IgD-negative memory B cell (primary cell): Measurements from ENCODE around the gene TEAD4. TPM values are rescaled to one million over a fixed set of nuclear protein-coding genes. Genes with fewer than 3 reads are reported as not detected.
"Not testable (repeated sequence)": the region's sequence is repeated elsewhere in the genome, so short reads cannot be mapped to it uniquely, and the experiment has no call there.

ENCODE experiments used
- H3K27ac Mint-ChIP-seq, 3 donors: one replicate each; pipeline ENCODE4 v1.8.0; 2020 to 2022; ENCODE audit warnings: mild to moderate bottlenecking in 3 of 3, mixed read lengths in 3 of 3, moderate library complexity in 1 of 3
- H3K27me3 Mint-ChIP-seq: one replicate; pipeline ENCODE4 v1.8.0; 2021; ENCODE audit warnings: mixed read lengths
- H3K36me3 Mint-ChIP-seq: one replicate; pipeline ENCODE4 v1.8.0; 2020; ENCODE audit warnings: mild to moderate bottlenecking, mixed read lengths
- H3K4me1 Mint-ChIP-seq, 3 donors: one replicate each; pipeline ENCODE4 v1.8.0; 2020 to 2022; ENCODE audit warnings: mixed read lengths in 3 of 3, mild to moderate bottlenecking in 1 of 3
- H3K4me3 Mint-ChIP-seq, 4 donors: one replicate each; pipeline ENCODE4 v1.8.0; 2020 to 2022; ENCODE audit warnings: mild to moderate bottlenecking in 4 of 4, mixed read lengths in 4 of 4, moderate library complexity in 3 of 4
- H3K9me3 Mint-ChIP-seq, 3 donors: one replicate each; pipeline ENCODE4 v1.8.0; 2020 to 2021; ENCODE audit warnings: mixed read lengths in 3 of 3, mild to moderate bottlenecking in 1 of 3
- polyA plus RNA-seq: library from polyadenylated mRNA; unstranded; fragments of 300-500 nt; fragmentation: Illumina TruSeq; gene quantifications from one replicate; pipeline ENCODE4 v1.2.3, GENCODE V29; 2021

The TEAD4 gene
- polyA plus RNA-seq, 1 donor from 2014 or later = not detected

DNA sequence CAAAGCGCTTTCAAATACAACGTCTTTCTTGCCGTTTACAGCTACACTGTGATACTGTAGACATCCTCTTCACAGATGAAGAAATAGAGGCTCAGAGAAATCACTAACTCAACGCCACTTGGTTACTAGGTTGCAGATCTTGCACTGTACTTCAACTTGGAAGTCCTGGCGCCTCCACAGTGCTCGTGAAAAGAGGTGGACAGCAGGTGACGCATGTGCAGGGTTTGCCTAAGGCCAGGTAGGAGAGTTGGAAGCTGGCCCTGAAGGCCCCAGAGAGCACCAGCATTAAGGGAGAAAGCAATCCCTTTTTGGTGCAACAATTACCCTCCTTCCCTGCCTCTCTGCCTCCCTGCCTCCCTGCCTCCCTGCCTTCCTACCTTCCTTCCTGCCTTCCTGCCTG is 95.2 kb downstream of the TEAD4 start:
- no peaks in the 10 kb centered on the region for H3K9me3 Mint-ChIP-seq
- peak overlapping the region in 1 of 4 donors; percentile 28 for H3K4me3 Mint-ChIP-seq
- no peak overlapping the region for H3K27ac Mint-ChIP-seq
- no peaks in the 10 kb centered on the region for H3K36me3 Mint-ChIP-seq
- peaks cover 10% of the 10 kb centered on the region for H3K27me3 Mint-ChIP-seq
- peaks cover 6 to 8% (median 8%) of the 10 kb centered on the region in 3 donors for H3K4me1 Mint-ChIP-seq

DNA sequence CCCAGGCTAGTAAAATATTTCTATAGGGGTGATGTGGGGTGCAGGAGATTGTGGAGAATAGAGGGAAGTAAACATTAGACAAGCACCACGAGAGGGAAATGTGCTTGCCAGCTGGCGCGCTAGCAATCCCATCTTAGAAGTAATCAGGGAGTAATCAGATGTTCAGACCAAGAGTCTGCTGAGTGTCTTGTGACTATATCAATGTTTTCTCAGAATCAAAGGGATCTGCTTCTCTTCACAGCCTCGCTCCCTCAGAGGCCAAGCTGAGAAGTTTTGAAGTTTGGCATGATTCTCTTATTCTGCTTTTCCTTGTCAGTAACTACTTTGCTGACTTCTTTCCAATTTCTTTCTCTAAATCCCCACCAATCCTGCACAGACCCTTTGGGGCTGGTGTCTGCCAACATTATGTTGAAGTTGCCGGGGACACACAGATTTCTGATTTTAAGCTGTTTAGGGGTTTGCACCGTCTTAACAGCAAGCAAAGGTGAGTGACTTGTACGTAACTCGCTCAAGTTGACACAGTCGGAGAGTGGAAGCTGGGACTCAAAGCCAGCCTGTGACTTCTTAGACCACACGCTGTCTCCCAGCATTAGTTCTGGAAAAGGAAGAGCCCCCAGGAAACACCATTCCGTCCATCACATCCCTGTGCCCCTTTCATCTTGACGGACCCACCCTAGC is 96.0 kb downstream of the TEAD4 start:
- Mint-ChIP-seq H3K27me3 (peaks cover 5% of the 10 kb centered on the region), H3K4me3 (no peak overlapping the region), H3K4me1 (peaks cover 2 to 4% (median 3%) of the 10 kb centered on the region in 3 donors), H3K9me3 (no peaks in the 10 kb centered on the region), H3K27ac (no peak overlapping the region), H3K36me3 (no peaks in the 10 kb centered on the region)

DNA sequence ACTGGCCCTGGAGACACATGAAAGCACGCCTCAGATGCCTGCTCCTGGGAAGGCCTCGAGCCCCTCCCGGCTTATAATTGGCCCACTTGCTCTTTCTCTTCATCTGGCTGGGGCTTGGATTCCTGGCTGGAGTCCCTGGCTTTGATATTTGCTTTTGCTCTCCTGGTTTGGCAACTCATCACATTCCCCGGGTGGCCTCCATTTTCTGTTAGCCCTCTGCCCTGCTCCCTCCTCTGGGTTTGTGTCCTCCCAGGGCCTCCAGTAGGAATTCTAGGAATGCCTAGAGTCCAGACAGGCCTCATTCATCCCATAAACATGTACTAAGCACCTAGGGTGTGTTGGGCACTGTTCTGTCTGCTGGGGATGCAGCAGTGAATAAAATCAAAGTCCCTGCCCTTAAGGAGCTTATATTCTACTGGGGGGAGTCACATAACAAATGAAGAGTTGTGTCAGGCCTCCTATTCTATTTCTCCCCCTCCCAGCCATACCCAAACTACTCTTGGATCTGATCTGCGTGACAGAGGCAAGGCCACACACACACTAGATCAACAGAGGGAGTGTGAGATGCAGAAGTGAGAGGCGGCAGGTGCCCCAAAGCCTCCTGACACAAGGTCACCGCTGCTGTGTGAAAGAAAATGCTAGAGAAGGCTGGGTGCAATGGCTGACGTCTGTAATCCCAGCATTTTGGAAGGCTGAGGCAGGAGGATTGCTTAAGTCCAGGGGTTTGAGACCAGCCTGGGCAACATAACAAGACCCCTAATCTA is 96.7 kb downstream of the TEAD4 start:
- peaks cover 5% of the 10 kb centered on the region for H3K27me3 Mint-ChIP-seq
- no peak overlapping the region for H3K27ac Mint-ChIP-seq
- no peaks in the 10 kb centered on the region for H3K4me1 Mint-ChIP-seq
- H3K4me3 Mint-ChIP-seq = no peak overlapping the region
- H3K9me3 Mint-ChIP-seq = no peaks in the 10 kb centered on the region
- no peaks in the 10 kb centered on the region for H3K36me3 Mint-ChIP-seq

- Mint-ChIP-seq H3K27ac (no peak overlapping the region), H3K27me3 (peaks cover 7% of the 10 kb centered on the region)
Observed at GRCh38 chr12:3061059-3061458, 101.9 kb downstream of the TEAD4 start.

GRCh38 chr12:3061501-3062215 is 102.5 kb downstream of the TEAD4 start:
- Mint-ChIP-seq H3K4me1 (no peaks in the 10 kb centered on the region), H3K36me3 (peaks cover 5% of the 10 kb centered on the region), H3K9me3 (peaks cover 5 to 9% (median 8%) of the 10 kb centered on the region in 3 donors), H3K4me3 (no peak overlapping the region), H3K27ac (no peak overlapping the region), H3K27me3 (peaks cover 9% of the 10 kb centered on the region)

More at GRCh38 chr12:3061059-3061458, 101.9 kb downstream of the TEAD4 start:
- Mint-ChIP-seq H3K36me3 (peaks cover 5% of the 10 kb centered on the region), H3K4me1 (no peaks in the 10 kb centered on the region), H3K4me3 (no peak overlapping the region), H3K9me3 (peaks cover 5 to 9% (median 6%) of the 10 kb centered on the region in 3 donors)

- peaks cover 5 to 10% (median 9%) of the 10 kb centered on the region in 3 donors for H3K9me3 Mint-ChIP-seq
- no peaks in the 10 kb centered on the region for H3K4me1 Mint-ChIP-seq
- peaks cover 21% of the 10 kb centered on the region for H3K27me3 Mint-ChIP-seq
- peaks cover 5% of the 10 kb centered on the region for H3K36me3 Mint-ChIP-seq
- no peak overlapping the region for H3K4me3 Mint-ChIP-seq
- H3K27ac Mint-ChIP-seq = no peak overlapping the region
Observed at GRCh38 chr12:3065300-3065699, 106.1 kb downstream of the TEAD4 start.

DNA sequence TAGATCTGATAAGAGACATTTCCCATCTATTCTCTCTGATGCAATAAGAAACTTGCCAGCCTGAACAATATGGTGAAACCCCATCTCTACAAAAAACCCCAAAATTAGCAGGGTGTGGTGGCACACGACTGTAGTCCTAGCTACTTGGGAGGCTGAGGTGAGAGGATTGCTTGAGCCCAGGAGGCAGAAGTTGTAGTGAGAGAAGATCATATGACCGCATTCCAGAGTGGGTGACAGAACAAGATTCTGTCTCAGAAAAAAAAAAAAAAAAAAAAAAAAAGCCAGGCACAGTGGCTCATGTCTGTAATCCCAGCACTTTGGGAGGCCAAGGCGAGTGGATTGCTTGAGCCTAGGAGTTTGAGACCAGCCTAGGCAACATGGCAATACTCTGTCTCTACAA is 106.6 kb downstream of the TEAD4 start:
- Mint-ChIP-seq H3K9me3 (peaks cover 5 to 10% (median 9%) of the 10 kb centered on the region in 3 donors), H3K27me3 (peaks cover 21% of the 10 kb centered on the region)
- not testable (repeated sequence) for H3K27ac Mint-ChIP-seq, H3K4me3 Mint-ChIP-seq, H3K4me1 Mint-ChIP-seq, H3K36me3 Mint-ChIP-seq

GRCh38 chr12:3069714-3070113 is 110.5 kb downstream of the TEAD4 start:
- no peaks in the 10 kb centered on the region for H3K36me3 Mint-ChIP-seq
- no peak overlapping the region for H3K27ac Mint-ChIP-seq
- H3K9me3 Mint-ChIP-seq = peaks cover 0 to 4% (median 1%) of the 10 kb centered on the region in 3 donors
- H3K4me3 Mint-ChIP-seq = no peak overlapping the region
- H3K27me3 Mint-ChIP-seq = peaks cover 25% of the 10 kb centered on the region
- peaks cover 0 to 1% (median 0%) of the 10 kb centered on the region in 3 donors for H3K4me1 Mint-ChIP-seq

- H3K36me3 Mint-ChIP-seq = no peaks in the 10 kb centered on the region
- H3K4me3 Mint-ChIP-seq = no peak overlapping the region
- H3K27me3 Mint-ChIP-seq = peaks cover 26% of the 10 kb centered on the region
- H3K4me1 Mint-ChIP-seq = peaks cover 0 to 2% (median 0%) of the 10 kb centered on the region in 3 donors
- no peak overlapping the region for H3K27ac Mint-ChIP-seq
- H3K9me3 Mint-ChIP-seq = peaks cover 0 to 4% (median 0%) of the 10 kb centered on the region in 3 donors
Observed at GRCh38 chr12:3071107-3071506, 111.9 kb downstream of the TEAD4 start.

DNA sequence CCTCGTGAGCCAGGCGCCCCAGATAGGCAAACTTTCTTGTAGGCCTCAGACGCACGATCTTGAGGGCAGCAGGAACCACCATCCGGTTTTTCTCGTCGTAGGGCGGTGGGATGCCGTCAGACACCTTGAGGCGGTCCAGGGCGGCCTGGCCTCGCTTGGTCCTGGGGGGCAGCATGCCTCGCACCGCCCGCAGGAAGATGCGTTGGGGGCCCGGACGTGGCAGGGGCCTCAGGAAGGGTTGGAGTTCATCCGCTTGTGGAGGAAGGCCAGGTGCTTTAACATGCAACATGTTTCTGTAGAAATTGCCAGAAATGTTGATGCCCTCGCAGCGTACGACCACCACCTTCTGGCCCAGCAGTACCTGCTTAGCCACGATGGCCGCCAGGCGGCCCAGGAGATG is 112.5 kb downstream of the TEAD4 start:
- no peak overlapping the region for H3K27ac Mint-ChIP-seq
- no peaks in the 10 kb centered on the region for H3K36me3 Mint-ChIP-seq
- peaks cover 0 to 3% (median 0%) of the 10 kb centered on the region in 3 donors for H3K4me1 Mint-ChIP-seq
- H3K27me3 Mint-ChIP-seq = peaks cover 24% of the 10 kb centered on the region
- no peak overlapping the region for H3K4me3 Mint-ChIP-seq
- peaks cover 0 to 2% (median 0%) of the 10 kb centered on the region in 3 donors for H3K9me3 Mint-ChIP-seq

- H3K27ac Mint-ChIP-seq = no peak overlapping the region
- H3K9me3 Mint-ChIP-seq = no peaks in the 10 kb centered on the region
- H3K36me3 Mint-ChIP-seq = no peaks in the 10 kb centered on the region
- H3K27me3 Mint-ChIP-seq = peaks cover 19% of the 10 kb centered on the region
- H3K4me3 Mint-ChIP-seq = peak overlapping the region in 2 of 4 donors; percentile 19 to 53
- peaks cover 0 to 6% (median 3%) of the 10 kb centered on the region in 3 donors for H3K4me1 Mint-ChIP-seq
Observed at GRCh38 chr12:3073438-3074250, 114.4 kb downstream of the TEAD4 start.

DNA sequence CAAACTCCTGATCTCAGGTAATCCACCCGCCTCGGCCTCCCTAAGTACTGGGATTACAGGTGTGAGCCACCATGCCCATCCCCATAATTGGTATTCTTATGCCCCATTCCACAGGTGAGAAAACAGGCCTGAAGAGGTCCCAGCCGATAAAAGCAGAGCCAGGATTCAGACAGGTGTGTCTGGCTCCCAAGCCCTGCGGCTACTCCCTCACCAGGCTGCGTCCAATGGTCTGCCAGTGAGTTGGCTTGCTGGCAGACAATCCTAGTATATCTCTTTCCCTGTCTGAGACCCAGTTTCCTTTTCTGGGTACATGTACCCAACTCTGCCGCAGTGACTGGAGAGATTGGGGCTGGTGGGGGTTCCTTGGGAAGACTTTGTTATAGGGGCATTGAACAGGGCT is 116.1 kb downstream of the TEAD4 start:
- Mint-ChIP-seq H3K36me3 (no peaks in the 10 kb centered on the region), H3K9me3 (no peaks in the 10 kb centered on the region), H3K4me1 (peaks cover 0 to 6% (median 3%) of the 10 kb centered on the region in 3 donors), H3K27me3 (peaks cover 15% of the 10 kb centered on the region), H3K4me3 (peak overlapping the region; percentile 18 to 80 (median 58)), H3K27ac (peak overlapping the region in 1 of 3 donors; percentile 65)

GRCh38 chr12:3076730-3077571 is 117.8 kb downstream of the TEAD4 start, which contains the start of gene TSPAN9:
TSS of gene TSPAN9 (plus strand) at chr12:3077379. CDS start at chr12:3201194, 123,815 bp downstream.
- Mint-ChIP-seq H3K27me3 (peaks cover 17% of the 10 kb centered on the region), H3K4me3 (peak within 1 kb of the TSS; percentile 78 to 92 (median 86)), H3K36me3 (no peaks in the 10 kb centered on the region), H3K4me1 (peaks cover 0 to 6% (median 3%) of the 10 kb centered on the region in 3 donors), H3K9me3 (no peaks in the 10 kb centered on the region), H3K27ac (peak within 1 kb of the TSS in 1 of 3 donors; percentile 75)
